ENCODE data around the gene ADAT2. TPM values are rescaled to one million over a fixed set of nuclear protein-coding genes. Genes with fewer than 3 reads are reported as not detected.
A peak's percentile ranks its signal among the peaks of the same experiment; 100 is the strongest.
"Not testable (repeated sequence)": the region's sequence is repeated elsewhere in the genome, so short reads cannot be mapped to it uniquely, and the experiment has no call there.

The ADAT2 gene
- total RNA-seq, 1 donor from 2014 or later, result 4.7 TPM

DNA sequence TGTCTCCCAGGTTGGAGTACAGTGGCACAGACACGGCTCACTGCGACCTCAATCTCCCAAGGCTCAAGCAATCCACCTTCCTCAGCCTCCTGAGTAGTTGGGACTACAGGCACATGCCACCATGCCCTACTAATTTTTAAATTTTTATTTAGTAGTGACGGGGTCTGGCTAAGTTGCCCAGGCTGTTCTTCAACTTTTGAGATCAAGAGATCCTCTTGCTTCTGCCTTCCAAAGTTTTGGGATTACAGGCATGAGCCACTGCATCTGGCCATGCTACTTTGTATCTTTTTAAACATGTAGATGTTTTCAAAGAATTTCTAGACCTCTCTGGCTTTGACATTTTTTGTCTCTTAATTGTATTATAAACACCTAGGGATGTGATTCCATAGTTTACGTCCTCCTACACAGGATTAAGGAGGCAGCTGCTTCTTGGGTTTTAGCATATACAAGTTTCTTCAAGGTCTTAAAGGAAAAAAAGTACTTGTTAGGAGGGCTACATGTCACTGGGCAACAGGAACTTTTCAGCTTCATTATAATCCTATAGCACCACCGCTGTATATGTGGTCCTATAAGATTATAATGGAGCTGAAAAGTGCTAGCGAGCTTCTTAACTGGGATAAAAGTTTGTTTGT is 1.3 kb downstream of the ADAT2 start:
- peak overlapping the region; percentile 78 for H3K4me3 ChIP-seq (ENCODE audit: low read depth, low read length)
- no peak for FAIRE-seq

DNA sequence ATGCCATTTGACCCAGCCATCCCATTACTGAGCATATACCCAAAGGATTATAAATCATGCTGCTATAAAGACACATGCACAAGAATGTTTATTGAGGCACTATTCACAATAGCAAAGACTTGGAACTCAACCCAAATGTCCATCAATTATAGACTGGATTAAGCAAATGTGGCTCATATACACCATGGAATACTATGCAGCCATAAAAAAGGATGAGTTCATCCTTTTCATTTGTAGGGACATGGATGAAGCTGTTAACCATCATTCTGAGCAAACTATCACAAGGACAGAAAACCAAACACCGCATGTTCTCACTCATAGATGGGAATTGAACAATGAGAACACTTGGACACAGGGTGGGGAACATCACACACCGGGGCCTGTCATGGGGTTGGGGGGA is 2.6 kb downstream of the ADAT2 start:
- not testable (repeated sequence) for H3K4me3 ChIP-seq (ENCODE audit: low read depth, low read length); DNase-seq (ENCODE audit: low read depth); H3K36me3 ChIP-seq (ENCODE audit: control insufficient read depth, insufficient read depth, low read length); FAIRE-seq; H3K27me3 ChIP-seq (ENCODE audit: control insufficient read depth, insufficient read depth, low read length)

More for the DNA sequence above, 1.3 kb downstream of the ADAT2 start:
- TF ChIP-seq, protein P1, sequence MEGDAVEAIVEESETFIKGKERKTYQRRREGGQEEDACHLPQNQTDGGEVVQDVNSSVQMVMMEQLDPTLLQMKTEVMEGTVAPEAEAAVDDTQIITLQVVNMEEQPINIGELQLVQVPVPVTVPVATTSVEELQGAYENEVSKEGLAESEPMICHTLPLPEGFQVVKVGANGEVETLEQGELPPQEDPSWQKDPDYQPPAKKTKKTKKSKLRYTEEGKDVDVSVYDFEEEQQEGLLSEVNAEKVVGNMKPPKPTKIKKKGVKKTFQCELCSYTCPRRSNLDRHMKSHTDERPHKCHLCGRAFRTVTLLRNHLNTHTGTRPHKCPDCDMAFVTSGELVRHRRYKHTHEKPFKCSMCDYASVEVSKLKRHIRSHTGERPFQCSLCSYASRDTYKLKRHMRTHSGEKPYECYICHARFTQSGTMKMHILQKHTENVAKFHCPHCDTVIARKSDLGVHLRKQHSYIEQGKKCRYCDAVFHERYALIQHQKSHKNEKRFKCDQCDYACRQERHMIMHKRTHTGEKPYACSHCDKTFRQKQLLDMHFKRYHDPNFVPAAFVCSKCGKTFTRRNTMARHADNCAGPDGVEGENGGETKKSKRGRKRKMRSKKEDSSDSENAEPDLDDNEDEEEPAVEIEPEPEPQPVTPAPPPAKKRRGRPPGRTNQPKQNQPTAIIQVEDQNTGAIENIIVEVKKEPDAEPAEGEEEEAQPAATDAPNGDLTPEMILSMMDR (IDR thresholded peaks at IDR 0.05; ENCODE audit: insufficient read depth, low read length, severe bottlenecking), result no peak
- Histone ChIP-seq H3K36me3 (ENCODE audit: control insufficient read depth, insufficient read depth, low read length) (peaks cover 1% of the 10 kb centered on the region), H3K27me3 (ENCODE audit: control insufficient read depth, insufficient read depth, low read length) (no peaks in the 10 kb centered on the region)
- DNase-seq (ENCODE audit: low read depth), result no peak

DNA sequence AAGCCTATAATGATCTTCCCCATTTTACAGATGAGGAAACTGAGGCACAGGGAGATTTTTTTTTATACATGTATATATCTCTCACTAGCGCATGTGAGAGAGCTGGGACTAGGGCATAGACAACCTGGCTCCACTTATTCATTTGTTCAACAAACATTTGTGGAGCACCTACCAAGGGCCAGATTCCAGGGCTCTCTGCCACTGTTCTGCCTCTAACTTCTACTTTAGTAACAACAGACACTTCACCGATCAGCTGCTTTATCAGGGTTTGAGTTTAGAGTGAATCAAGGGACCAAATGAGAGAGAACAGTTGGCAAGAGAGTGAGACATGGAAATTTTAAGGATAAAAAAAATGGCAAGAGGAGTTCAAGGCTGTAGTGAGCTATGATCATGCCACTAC is 7.4 kb downstream of the ADAT2 start:
- Histone ChIP-seq H3K36me3 (ENCODE audit: control insufficient read depth, insufficient read depth, low read length) (peaks cover 2% of the 10 kb centered on the region), H3K27me3 (ENCODE audit: control insufficient read depth, insufficient read depth, low read length) (no peaks in the 10 kb centered on the region), H3K4me3 (ENCODE audit: low read depth, low read length) (no peak overlapping the region)
- TF ChIP-seq, protein P1 (IDR thresholded peaks at IDR 0.05; ENCODE audit: insufficient read depth, low read length, severe bottlenecking), result no peak
- DNase-seq (ENCODE audit: low read depth) (no peak), FAIRE-seq (no peak)

DNA sequence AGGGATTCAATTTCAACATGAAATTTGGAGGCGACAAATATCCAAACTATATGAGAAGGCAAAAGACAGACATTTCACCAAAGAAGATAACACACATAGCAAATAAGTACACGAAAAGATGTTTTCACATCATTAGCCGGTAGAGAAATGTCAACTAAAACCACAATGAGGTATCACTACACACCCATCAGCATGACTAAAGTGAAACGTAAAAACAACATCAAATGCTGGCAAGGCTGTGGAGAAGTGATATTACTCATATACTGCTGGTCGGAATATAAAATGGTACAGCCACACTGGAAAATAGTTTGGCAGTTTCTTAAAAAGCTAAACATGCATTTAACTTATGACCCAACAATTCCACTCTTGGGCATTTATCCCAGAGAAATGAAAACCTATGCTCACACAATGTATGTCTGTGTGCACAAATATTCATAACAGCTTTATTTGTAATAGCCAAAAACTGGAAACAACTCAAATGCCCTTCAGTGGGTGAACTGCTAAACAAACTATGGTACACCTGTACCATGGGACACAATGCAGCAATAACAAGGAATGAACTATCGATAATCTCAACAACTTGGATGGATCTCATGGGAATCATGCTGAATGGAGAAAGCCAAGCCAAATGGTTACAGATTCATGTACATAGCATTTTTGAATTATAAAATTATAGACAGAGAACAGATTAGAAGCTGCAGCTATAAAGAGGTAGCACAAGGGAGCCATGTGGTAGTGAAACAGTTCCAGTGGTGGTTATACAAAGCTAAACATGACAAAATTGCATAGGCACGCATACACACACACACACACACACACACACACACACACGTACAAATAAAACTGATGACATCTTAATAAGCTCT is 8.6 kb downstream of the ADAT2 start:
- no peak for FAIRE-seq
- TF ChIP-seq, protein P1 (IDR thresholded peaks at IDR 0.05; ENCODE audit: insufficient read depth, low read length, severe bottlenecking), result no peak
- no peak for DNase-seq (ENCODE audit: low read depth)
- Histone ChIP-seq H3K27me3 (ENCODE audit: control insufficient read depth, insufficient read depth, low read length) (no peaks in the 10 kb centered on the region), H3K36me3 (ENCODE audit: control insufficient read depth, insufficient read depth, low read length) (peaks cover 2% of the 10 kb centered on the region), H3K4me3 (ENCODE audit: low read depth, low read length) (no peak overlapping the region)

DNA sequence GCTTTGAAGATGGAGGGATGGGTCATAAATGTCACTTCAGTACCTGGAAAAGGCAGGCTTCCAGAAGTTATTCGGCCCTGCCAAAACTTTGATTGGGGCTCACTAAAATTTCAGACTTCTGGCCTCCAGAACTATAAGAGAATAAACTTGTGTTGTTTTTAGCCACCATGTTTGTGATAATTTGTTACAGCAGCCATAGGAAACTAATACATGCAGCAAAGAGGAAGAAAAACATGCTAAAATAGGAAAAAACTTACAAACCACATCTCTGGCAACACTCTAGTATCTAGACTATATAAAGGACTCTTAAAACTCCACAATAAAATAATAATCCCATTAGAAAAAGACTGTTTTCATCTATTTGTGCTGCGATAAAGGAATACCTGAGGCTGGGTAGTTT is 9.5 kb downstream of the ADAT2 start:
- Histone ChIP-seq H3K36me3 (ENCODE audit: control insufficient read depth, insufficient read depth, low read length) (peaks cover 2% of the 10 kb centered on the region), H3K4me3 (ENCODE audit: low read depth, low read length) (no peak overlapping the region), H3K27me3 (ENCODE audit: control insufficient read depth, insufficient read depth, low read length) (no peaks in the 10 kb centered on the region)
- DNase-seq (ENCODE audit: low read depth) (no peak), FAIRE-seq (no peak)
- TF ChIP-seq, protein P1 (IDR thresholded peaks at IDR 0.05; ENCODE audit: insufficient read depth, low read length, severe bottlenecking), result no peak

DNA sequence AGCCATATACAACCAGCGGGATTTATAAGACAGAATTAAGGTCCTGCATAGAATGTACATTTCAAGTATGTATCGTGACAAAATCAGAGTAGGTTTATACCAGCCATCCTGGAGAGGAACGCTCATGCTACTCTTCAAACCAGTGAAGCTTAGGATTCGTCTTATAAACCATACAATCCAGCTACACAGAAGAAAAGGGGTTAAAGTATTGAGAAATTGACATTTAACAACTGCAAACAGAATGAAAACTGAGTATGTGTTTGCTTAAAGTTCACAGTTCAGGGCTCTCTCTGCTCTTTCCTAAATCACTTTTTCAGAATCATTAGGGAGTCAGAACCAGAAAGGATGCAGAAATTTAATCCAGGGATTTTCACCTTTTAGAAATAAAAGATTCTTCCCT is 17.9 kb downstream of the ADAT2 start:
- DNase-seq (ENCODE audit: low read depth) (no peak), FAIRE-seq (no peak)
- Histone ChIP-seq H3K27me3 (ENCODE audit: control insufficient read depth, insufficient read depth, low read length) (no peaks in the 10 kb centered on the region), H3K4me3 (ENCODE audit: low read depth, low read length) (no peak overlapping the region), H3K36me3 (ENCODE audit: control insufficient read depth, insufficient read depth, low read length) (peaks cover 3% of the 10 kb centered on the region)
- TF ChIP-seq, protein P1 (IDR thresholded peaks at IDR 0.05; ENCODE audit: insufficient read depth, low read length, severe bottlenecking), result no peak
